K562 (cell line): ENCODE data around the gene RCL1. TPM values are rescaled to one million over a fixed set of nuclear protein-coding genes. Genes with fewer than 3 reads are reported as not detected.

Experiments
- ATAC-seq: fragments of 200-7000 bp; cut with Tn5 transposase; 3 replicates; pipeline ENCODE4 v1.9.1; 2020; ENCODE audit warnings: moderate library complexity
- BruUV-seq: library from RNA; stranded (reverse); fragments of 400-500 nt; replicated peaks from 2 replicates; lab custom pipeline; 2021; lab: Mats Ljungman, UMichigan
- CTCF ChIA-PET: fragments of 300-600 bp; formaldehyde crosslinking; extraction: SDS; loops from one replicate; lab custom pipeline; 2021; ENCODE audit warnings: low intra/inter-chr PET ratio; lab: Yijun Ruan, JAX
- POLR2A ChIA-PET: fragments of 300-600, 350-650 bp; sonication (Branson Sonifier 250); formaldehyde crosslinking; extraction: SDS; loops from one replicate; lab custom pipeline; 2021; ENCODE audit warnings: antibody characterized with exemption, inconsistent platforms; lab: Yijun Ruan, JAX
- DNase-seq, 4 experiments: peaks; one replicate each; pipeline versions ENCODE4 v3.0.0 to v3.0.0-alpha.2; 2011 to 2018; ENCODE audit warnings: low spot score in 3 of 4, mixed read lengths in 3 of 4; ENCODE audit errors: extremely low read depth in 1 of 4
- FAIRE-seq: peaks from 2 replicates; lab custom pipeline; 2011; peaks lifted over from hg19 to GRCh38; lab: Jason Lieb, UNC
- H2AFZ ChIP-seq: 2 replicates; pipeline ENCODE4 v1.6.0; 2011; ENCODE audit warnings: low read depth, low read length, control low read depth, inconsistent platforms
- H3K27ac ChIP-seq: fragments of 200-600 bp; 3 replicates; pipeline ENCODE4 v1.8.0; 2011; ENCODE audit warnings: low read depth, mild to moderate bottlenecking, control low read depth, inconsistent platforms, low read length, moderate library complexity, mixed read lengths; ENCODE audit errors: extremely low read depth
- H3K27me3 ChIP-seq, 2 experiments: fragments of 300-600 bp in 1 of 2; 2 replicates in 1 of 2; 3 replicates in 1 of 2; pipeline versions ENCODE4 v1.6.0 to v1.8.0; 2011; ENCODE audit warnings: inconsistent platforms in 2 of 2, low read length in 2 of 2, mild to moderate bottlenecking in 1 of 2, mixed read lengths in 1 of 2, moderate library complexity in 1 of 2; ENCODE audit not compliant: control insufficient read depth in 2 of 2, insufficient read depth in 2 of 2
- H3K36me3 ChIP-seq: fragments of 300-600 bp; 3 replicates; pipeline ENCODE4 v1.8.0; 2011; ENCODE audit warnings: mild to moderate bottlenecking, low read length, inconsistent platforms; ENCODE audit not compliant: control insufficient read depth, insufficient read depth
- H3K4me1 ChIP-seq, 2 experiments: fragments of 200-600 bp in 1 of 2; replicated peaks in 1 of 2; 2 replicates in 1 of 2; 3 replicates in 1 of 2; pipeline versions ENCODE4 v1.5.1 to v1.8.0; 2011; ENCODE audit warnings: inconsistent platforms in 2 of 2, low read length in 2 of 2, mild to moderate bottlenecking in 1 of 2, mixed read lengths in 1 of 2, moderate library complexity in 1 of 2; ENCODE audit not compliant: control insufficient read depth in 2 of 2, insufficient read depth in 2 of 2
- H3K4me2 ChIP-seq: 2 replicates; pipeline ENCODE4 v1.6.1; 2011; ENCODE audit warnings: low read length, control low read depth, inconsistent platforms, mixed read lengths; ENCODE audit not compliant: insufficient read depth
- H3K4me3 ChIP-seq: fragments of 200-600 bp; sonication (generic), shearing (Covaris generic); 2 replicates; pipeline ENCODE4 v1.5.1; 2016; ENCODE audit warnings: control low read depth, inconsistent platforms
- H3K79me2 ChIP-seq: fragments of 200-600 bp; 3 replicates; pipeline ENCODE4 v1.8.0; 2011; ENCODE audit warnings: low read length, inconsistent platforms; ENCODE audit not compliant: control insufficient read depth, insufficient read depth
- H3K9ac ChIP-seq, 2 experiments: 2 replicates each; pipeline versions ENCODE4 v1.6.0 to v1.6.1; 2011; ENCODE audit warnings: low read depth in 2 of 2, low read length in 2 of 2, control low read depth in 1 of 2, inconsistent platforms in 1 of 2, mild to moderate bottlenecking in 1 of 2, mixed read lengths in 1 of 2; ENCODE audit not compliant: insufficient read depth in 1 of 2
- H3K9me1 ChIP-seq: one replicate; pipeline ENCODE4 v1.6.0; 2011; ENCODE audit warnings: inconsistent platforms, mild to moderate bottlenecking, low read length, moderate library complexity; ENCODE audit not compliant: control insufficient read depth, insufficient read depth
- H3K9me3 ChIP-seq: replicated peaks from 2 replicates; pipeline ENCODE4 v1.5.1; 2011; ENCODE audit warnings: low read depth, low read length, inconsistent platforms; ENCODE audit not compliant: control insufficient read depth, insufficient read depth
- H4K20me1 ChIP-seq: replicated peaks from 2 replicates; pipeline ENCODE4 v1.6.1; 2011; ENCODE audit warnings: low read length, inconsistent platforms, mixed read lengths; ENCODE audit not compliant: control insufficient read depth, insufficient read depth
- CHD4 ChIP-seq: fragments of 200-600 bp; sonication (generic); IDR thresholded peaks from 3 replicates; pipeline ENCODE4 v1.6.1; 2012; ENCODE audit warnings: low read depth, mild to moderate bottlenecking, mixed read lengths, low read length, inconsistent platforms; ENCODE audit not compliant: insufficient read depth, insufficient replicate concordance, poor library complexity, severe bottlenecking
- MAFF ChIP-seq: IDR thresholded peaks from 2 replicates; pipeline ENCODE4 v1.6.1; 2012; ENCODE audit warnings: low read length, improper control_type of control experiment
- MCM3 ChIP-seq: fragments of 450-650 bp; IDR thresholded peaks from 2 replicates; pipeline ENCODE4 v1.6.1; 2016
- ZC3H4 ChIP-seq: sonication (generic); formaldehyde crosslinking; IDR thresholded peaks from 2 replicates; pipeline ENCODE4 v1.9.0; 2021; ENCODE audit warnings: missing genetic modification reagents, borderline replicate concordance
- ZNF253 ChIP-seq: fragments of 250-450 bp; sonication (Bioruptor Pico); conservative IDR thresholded peaks from 2 replicates; pipeline ENCODE4 v1.6.1; 2021; ENCODE audit warnings: mild to moderate bottlenecking
- WGBS: fragments of 100-300 bp; shearing (Covaris generic); methylation state at CpG from one replicate; pipeline ENCODE4 v1.1.6; 2016; ENCODE audit warnings: low coverage, mixed read lengths; ENCODE audit not compliant: insufficient coverage; ENCODE audit errors: missing lambda C conversion rate; 5-methylcytosine and 5-hydroxymethylcytosine counted together
- in situ Hi-C: fragments of 300-500 bp; cut with MboI; formaldehyde crosslinking; loops from 4 replicates; pipeline ENCODE4 v1.15.0; 2018; ENCODE audit warnings: inconsistent platforms, mixed read lengths
- intact Hi-C: fragments of 100-400 bp; cut with micrococcal nuclease; formaldehyde crosslinking; loops from 2 replicates; pipeline ENCODE4 v1.14.2; 2022
- polyA plus RNA-seq, 8 experiments: library from polyadenylated mRNA; depleted of rRNA in 4 of 8; stranded (reverse) in 5 of 8; unstranded in 3 of 8; fragments of >200 nt; fragmentation: Nextera tagmentation in 2 of 8; fragmentation: Illumina TruSeq in 1 of 8; extraction: Ambion mirVana in 2 of 8; extraction: Trizol in 1 of 8; gene quantifications; 2 replicates each; pipeline versions ENCODE4 v1.2.1 to v1.2.3, GENCODE V29; 2011 to 2014; ENCODE audit warnings: inconsistent platforms in 1 of 8, missing spikeins in 1 of 8
- total RNA-seq, 7 experiments: library from RNA; depleted of rRNA in 6 of 7; stranded (reverse); fragments of >200 nt in 6 of 7; fragmentation: Illumina TruSeq in 2 of 7; extraction: Trizol in 2 of 7; gene quantifications; 2 replicates each; pipeline versions ENCODE4 v1.2.1 to v1.2.3, GENCODE V29; 2011 to 2021; ENCODE audit warnings: low replicate concordance in 1 of 7
- TF ChIP-seq, protein P1 (sequence below): fragments of 450-650 bp; IDR thresholded peaks from 2 replicates; pipeline ENCODE4 v1.6.1; 2016; ENCODE audit warnings: low read depth, mild to moderate bottlenecking, moderate library complexity
- TF ChIP-seq, protein P2 (sequence below): fragments of 450-650 bp; IDR thresholded peaks from 2 replicates; pipeline ENCODE4 v1.6.1; 2016; ENCODE audit warnings: low read depth
- TF ChIP-seq, protein P3 (sequence below): sonication (generic); formaldehyde crosslinking; IDR thresholded peaks from 2 replicates; pipeline ENCODE4 v1.8.0; 2022; ENCODE audit warnings: mild to moderate bottlenecking, missing genetic modification reagents
- TF ChIP-seq, protein P4 (sequence below): sonication (generic); formaldehyde crosslinking; IDR thresholded peaks from 2 replicates; pipeline ENCODE4 v1.8.0; 2022; ENCODE audit warnings: missing genetic modification reagents, mild to moderate bottlenecking, borderline replicate concordance

RCL1 gene
- total and polyA plus RNA-seq, 9 of the 15 experiments (the other 6 are each of a cell fraction or from before 2014, with no cell fraction given), result 24.0 to 67.7 (median 38.6) TPM

DNA sequence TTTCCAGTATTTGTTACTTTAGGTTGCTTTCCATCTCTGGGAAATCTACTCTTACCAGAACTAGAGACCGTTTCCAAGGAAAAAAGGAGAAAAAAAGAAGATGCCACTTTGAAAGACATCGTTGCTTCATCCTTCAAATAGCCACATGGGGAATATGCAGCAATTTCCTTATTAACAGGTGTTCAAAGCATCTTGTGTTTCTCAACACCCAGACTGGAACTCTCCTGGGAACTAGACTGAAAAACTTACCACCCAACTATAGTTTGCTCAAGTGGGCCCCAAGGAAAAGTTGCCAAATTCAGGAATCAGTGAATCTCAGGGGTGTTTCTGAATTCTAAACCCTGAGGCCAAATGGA, 112.4 kb downstream of the RCL1 start:
- intact Hi-C loops, result no loop called here
- DNase-seq (no peak), ATAC-seq (no peak), FAIRE-seq (no peak)
- peaks cover 5 to 11% of the 10 kb centered on the region in 2 experiments; a peak in 4 of 5 replicates for H3K4me1 ChIP-seq
- in situ Hi-C loops, result no loop called here
- no peak overlapping the region for H3K4me2 ChIP-seq
- H4K20me1 ChIP-seq, result no peaks in the 10 kb centered on the region
- no peak overlapping the region for H2AFZ ChIP-seq
- no peaks in the 10 kb centered on the region; the same call in 2 of the 3 replicates for H3K79me2 ChIP-seq
- H3K4me3 ChIP-seq, result no peak overlapping the region
- no peaks in the 10 kb centered on the region for H3K27me3 ChIP-seq
- H3K9ac ChIP-seq, result no peak overlapping the region
- H3K9me1 ChIP-seq, result no peaks in the 10 kb centered on the region
- no peaks in the 10 kb centered on the region for H3K9me3 ChIP-seq
- POLR2A ChIA-PET, result no interaction called here
- H3K36me3 ChIP-seq, result no peaks in the 10 kb centered on the region
- CTCF ChIA-PET, result no interaction called here
- WGBS, result 47% methylated on average over 2 of the region's 2 CpGs
- no peak overlapping the region for H3K27ac ChIP-seq
- no TSS peak for BruUV-seq
- TF ChIP-seq ZNF253, result no peak
- TF ChIP-seq, protein P1, sequence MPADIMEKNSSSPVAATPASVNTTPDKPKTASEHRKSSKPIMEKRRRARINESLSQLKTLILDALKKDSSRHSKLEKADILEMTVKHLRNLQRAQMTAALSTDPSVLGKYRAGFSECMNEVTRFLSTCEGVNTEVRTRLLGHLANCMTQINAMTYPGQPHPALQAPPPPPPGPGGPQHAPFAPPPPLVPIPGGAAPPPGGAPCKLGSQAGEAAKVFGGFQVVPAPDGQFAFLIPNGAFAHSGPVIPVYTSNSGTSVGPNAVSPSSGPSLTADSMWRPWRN, result no peak
- TF ChIP-seq CHD4, result no peak
- TF ChIP-seq ZC3H4, result no peak
- TF ChIP-seq, protein P2, sequence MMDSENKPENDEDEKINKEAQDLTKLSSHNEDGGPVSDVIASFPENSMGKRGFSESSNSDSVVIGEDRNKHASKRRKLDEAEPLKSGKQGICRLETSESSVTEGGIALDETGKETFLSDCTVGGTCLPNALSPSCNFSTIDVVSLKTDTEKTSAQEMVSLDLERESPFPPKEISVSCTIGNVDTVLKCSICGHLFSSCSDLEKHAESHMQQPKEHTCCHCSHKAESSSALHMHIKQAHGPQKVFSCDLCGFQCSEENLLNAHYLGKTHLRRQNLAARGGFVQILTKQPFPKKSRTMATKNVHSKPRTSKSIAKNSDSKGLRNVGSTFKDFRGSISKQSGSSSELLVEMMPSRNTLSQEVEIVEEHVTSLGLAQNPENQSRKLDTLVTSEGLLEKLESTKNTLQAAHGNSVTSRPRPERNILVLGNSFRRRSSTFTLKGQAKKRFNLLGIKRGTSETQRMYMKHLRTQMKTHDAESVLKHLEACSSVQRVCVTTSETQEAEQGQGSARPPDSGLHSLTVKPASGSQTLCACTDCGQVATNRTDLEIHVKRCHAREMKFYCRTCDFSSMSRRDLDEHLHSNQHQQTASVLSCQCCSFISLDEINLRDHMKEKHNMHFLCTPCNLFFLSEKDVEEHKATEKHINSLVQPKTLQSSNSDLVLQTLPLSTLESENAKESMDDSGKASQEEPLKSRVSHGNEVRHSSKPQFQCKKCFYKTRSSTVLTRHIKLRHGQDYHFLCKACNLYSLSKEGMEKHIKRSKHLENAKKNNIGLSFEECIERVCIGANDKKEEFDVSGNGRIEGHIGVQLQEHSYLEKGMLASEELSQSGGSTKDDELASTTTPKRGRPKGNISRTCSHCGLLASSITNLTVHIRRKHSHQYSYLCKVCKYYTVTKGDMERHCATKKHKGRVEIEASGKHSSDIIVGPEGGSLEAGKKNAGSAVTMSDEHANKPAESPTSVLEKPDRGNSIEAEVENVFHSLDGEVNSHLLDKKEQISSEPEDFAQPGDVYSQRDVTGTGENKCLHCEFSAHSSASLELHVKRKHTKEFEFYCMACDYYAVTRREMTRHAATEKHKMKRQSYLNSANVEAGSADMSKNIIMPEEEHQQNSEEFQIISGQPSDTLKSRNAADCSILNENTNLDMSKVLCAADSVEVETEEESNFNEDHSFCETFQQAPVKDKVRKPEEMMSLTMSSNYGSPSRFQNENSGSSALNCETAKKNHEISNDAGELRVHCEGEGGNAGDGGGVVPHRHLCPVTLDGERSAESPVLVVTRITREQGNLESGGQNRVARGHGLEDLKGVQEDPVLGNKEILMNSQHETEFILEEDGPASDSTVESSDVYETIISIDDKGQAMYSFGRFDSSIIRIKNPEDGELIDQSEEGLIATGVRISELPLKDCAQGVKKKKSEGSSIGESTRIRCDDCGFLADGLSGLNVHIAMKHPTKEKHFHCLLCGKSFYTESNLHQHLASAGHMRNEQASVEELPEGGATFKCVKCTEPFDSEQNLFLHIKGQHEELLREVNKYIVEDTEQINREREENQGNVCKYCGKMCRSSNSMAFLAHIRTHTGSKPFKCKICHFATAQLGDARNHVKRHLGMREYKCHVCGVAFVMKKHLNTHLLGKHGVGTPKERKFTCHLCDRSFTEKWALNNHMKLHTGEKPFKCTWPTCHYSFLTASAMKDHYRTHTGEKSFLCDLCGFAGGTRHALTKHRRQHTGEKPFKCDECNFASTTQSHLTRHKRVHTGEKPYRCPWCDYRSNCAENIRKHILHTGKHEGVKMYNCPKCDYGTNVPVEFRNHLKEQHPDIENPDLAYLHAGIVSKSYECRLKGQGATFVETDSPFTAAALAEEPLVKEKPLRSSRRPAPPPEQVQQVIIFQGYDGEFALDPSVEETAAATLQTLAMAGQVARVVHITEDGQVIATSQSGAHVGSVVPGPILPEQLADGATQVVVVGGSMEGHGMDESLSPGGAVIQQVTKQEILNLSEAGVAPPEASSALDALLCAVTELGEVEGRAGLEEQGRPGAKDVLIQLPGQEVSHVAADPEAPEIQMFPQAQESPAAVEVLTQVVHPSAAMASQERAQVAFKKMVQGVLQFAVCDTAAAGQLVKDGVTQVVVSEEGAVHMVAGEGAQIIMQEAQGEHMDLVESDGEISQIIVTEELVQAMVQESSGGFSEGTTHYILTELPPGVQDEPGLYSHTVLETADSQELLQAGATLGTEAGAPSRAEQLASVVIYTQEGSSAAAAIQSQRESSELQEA, result no peak
- TF ChIP-seq, protein P3, sequence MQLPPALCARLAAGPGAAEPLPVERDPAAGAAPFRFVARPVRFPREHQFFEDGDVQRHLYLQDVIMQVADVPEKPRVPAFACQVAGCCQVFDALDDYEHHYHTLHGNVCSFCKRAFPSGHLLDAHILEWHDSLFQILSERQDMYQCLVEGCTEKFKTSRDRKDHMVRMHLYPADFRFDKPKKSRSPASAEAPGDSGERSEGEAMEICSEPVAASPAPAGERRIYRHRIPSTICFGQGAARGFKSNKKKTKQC (CRISPR knock-in tag), result no peak
- no peak for TF ChIP-seq MAFF
- no peak for TF ChIP-seq MCM3
- TF ChIP-seq, protein P4, sequence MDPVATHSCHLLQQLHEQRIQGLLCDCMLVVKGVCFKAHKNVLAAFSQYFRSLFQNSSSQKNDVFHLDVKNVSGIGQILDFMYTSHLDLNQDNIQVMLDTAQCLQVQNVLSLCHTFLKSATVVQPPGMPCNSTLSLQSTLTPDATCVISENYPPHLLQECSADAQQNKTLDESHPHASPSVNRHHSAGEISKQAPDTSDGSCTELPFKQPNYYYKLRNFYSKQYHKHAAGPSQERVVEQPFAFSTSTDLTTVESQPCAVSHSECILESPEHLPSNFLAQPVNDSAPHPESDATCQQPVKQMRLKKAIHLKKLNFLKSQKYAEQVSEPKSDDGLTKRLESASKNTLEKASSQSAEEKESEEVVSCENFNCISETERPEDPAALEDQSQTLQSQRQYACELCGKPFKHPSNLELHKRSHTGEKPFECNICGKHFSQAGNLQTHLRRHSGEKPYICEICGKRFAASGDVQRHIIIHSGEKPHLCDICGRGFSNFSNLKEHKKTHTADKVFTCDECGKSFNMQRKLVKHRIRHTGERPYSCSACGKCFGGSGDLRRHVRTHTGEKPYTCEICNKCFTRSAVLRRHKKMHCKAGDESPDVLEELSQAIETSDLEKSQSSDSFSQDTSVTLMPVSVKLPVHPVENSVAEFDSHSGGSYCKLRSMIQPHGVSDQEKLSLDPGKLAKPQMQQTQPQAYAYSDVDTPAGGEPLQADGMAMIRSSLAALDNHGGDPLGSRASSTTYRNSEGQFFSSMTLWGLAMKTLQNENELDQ (CRISPR knock-in tag), result no peak
